ENCODE results near the gene USP36.

The USP36 gene

DNA sequence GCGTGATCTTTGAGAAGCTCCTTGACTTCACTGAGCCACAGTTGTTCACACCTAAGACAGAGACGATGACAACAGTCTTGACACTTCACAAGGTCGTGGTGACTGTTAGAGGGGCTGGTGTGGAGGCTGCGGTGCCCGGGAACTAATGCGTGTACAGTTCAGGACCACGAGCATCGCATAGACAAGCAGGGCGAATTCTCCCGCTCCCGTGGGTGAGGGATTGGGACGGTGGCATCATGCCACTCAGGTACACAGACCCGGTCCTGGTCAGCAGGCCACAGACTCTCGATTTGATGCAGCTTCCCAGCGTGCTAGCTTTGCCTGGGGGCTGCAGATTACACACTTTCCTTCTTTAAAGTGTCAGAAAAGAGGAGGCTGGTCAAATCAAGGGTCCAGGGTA lies 37.6 kb upstream of the USP36 start:
- TF ChIP-seq GATA2 (IDR thresholded peaks at IDR 0.05; ENCODE audit: low read depth, low read length) (no peak), GATA3 (IDR thresholded peaks at IDR 0.05; ENCODE audit: low read depth, low read length) (no peak)

DNA sequence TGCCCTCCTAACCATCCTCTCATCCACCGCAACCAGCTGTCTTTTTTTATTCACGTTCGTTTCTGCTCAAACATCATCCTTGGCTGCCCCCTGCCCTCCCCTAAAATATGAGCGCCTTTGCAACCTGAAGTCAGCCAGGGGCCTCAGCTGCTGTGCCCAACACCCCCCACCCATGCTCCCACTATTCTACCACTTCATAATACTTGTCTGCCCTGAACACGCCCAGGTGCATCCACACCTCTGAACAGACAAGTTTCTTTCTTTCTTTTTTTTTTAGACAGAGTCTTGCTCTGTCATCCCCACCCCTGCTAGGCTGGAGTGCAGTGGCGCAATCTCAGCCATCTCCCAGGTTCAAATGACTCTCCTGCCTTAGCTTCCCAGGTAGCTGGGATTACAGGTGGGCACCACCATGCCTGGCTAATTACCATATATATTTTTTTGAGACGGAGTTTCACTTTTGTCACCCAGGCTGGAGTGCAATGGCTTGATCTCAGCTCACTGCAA lies 35.5 kb upstream of the USP36 start:
- TF ChIP-seq GATA3 (IDR thresholded peaks at IDR 0.05; ENCODE audit: low read depth, low read length) (no peak), GATA2 (IDR thresholded peaks at IDR 0.05; ENCODE audit: low read depth, low read length) (no peak)

DNA sequence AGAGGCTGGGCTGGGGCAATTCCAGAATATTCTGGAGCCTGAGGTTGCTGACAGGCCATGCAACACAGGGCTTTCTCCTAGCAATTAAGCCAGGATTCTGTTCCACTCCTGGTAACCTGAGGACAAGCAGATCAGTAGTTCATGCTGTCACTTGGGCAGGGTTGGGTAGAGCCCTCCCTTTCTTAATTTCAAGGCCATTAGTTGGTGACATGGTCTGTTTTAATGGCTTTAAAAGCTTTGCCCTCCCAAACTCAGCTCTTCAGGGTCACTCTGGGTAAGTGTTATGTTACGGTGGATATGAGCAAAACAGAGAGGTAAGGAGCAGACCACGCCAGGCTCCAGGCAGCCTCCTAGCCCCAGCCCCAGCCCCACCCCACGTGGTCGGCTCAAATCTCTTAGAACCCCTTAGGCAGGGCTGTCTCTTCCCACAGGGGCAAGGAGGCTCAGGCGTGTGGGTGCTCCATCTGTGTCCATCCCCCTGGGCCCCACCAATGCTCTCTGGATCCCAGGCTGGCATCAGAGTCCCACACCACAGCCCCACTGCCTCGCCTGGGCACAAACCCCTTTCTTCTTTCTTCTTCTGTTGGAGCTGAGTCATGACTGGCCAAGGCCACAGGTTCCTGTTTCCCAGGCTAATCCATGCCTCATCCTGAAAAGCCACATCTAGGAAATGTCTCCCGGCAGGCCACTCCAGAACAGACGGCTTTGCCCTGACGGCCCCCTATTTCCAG lies 34.9 kb upstream of the USP36 start:
- TF ChIP-seq GATA3 (IDR thresholded peaks at IDR 0.05; ENCODE audit: low read depth, low read length) (no peak), GATA2 (IDR thresholded peaks at IDR 0.05; ENCODE audit: low read depth, low read length) (no peak)

DNA sequence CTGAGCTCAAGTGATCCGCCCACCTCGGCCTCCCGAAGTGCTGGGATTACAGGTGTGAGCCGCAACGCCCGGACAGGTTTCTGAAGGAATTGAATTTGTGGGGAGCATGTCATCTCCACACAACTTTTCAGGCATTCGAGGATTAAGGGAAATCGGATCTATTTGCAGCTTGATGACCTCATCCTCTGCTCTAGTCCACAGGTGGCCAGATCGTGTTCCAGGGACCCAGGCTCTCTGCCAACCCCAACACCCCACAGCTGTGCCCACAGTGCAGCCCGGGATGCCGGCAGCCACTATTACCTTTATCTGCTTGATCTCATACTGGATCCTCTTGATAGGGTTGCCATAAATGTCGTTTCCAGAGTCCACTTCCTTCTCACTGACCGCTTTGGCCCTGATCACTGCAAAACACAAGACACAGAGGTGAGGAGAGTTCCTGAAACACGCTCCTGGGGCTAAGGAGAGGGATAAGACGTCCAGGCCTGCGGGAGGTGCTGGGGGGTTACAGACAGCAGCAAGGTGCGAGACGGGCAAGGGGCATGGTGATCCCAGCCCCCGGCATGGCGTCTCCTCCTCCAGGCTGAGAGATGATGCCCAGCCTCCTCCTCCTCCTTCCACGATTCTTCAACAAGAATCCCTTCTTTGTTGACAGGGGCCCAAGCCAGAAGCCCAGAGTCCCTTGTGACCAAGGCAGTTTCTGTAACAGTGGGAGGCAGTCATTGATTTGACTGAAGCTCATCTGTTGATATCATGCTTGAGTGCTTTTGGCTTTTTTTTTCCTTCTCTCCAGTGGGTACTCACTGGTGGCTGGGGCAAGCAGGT lies 33.1 kb upstream of the USP36 start:
- TF ChIP-seq GATA2 (IDR thresholded peaks at IDR 0.05; ENCODE audit: low read depth, low read length) (peak; percentile 99), GATA3 (IDR thresholded peaks at IDR 0.05; ENCODE audit: low read depth, low read length) (no peak)

DNA sequence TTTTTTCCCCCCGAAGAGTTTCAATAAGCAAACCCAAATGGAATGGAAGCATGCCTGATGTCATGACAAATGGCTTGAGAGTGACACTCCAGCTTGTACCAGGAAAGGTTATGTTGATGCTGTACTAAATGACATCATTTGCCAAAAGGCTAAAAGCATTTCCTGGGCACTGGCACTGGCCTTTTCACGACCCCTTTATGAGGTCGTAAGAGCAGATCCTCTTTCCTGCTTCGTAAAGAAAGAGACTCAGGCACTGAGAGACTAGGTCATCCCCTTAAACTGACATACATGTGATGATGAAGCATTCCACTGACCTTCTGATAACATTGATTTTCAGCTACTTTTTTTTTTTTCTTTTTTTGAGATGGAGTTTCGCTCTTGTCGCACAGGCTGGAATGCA lies 31.9 kb upstream of the USP36 start:
- no peak for TF ChIP-seq GATA2 (IDR thresholded peaks at IDR 0.05; ENCODE audit: low read depth, low read length)
- TF ChIP-seq GATA3 (IDR thresholded peaks at IDR 0.05; ENCODE audit: low read depth, low read length), result no peak

DNA sequence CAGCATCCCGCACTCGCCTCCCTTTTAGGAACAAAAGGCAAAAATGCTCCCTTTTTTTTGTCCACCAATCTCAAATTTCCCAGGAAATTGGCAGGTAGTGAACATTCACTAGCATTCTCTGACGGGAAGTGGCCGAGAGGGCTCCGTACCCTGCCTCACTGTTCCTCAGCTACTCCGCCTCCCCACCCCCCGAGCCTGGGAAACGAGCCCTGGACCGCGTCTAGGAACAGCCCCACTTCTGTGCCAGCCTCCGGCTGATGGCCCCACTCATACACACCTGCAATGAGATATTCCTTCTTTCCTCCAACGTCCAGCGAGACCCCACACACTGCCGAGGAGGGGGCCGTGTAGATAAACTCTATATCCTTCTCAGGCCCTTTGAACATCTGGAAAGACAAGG lies 30.0 kb upstream of the USP36 start:
- TF ChIP-seq GATA3 (IDR thresholded peaks at IDR 0.05; ENCODE audit: low read depth, low read length), result no peak
- TF ChIP-seq GATA2 (IDR thresholded peaks at IDR 0.05; ENCODE audit: low read depth, low read length), result no peak

DNA sequence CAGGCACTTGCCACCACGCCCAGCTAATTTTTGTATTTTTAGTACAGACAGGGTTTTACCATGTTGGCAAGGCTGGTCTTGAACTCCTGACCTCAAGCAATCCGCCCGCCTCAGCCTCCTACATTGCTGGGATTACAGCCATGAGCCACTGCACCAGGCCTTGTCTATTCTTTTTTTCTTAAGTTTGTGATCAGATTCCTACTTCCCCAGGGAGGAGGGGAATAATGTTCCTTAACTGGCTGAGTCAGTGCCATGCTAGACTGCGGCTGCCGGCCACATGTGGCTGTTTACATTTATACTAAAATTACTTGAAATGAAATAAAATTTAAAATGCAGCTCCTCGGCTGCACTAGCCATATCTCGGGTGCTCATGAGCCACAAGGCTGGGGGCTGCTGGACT lies 27.8 kb upstream of the USP36 start:
- no peak for TF ChIP-seq GATA2 (IDR thresholded peaks at IDR 0.05; ENCODE audit: low read depth, low read length)

DNA sequence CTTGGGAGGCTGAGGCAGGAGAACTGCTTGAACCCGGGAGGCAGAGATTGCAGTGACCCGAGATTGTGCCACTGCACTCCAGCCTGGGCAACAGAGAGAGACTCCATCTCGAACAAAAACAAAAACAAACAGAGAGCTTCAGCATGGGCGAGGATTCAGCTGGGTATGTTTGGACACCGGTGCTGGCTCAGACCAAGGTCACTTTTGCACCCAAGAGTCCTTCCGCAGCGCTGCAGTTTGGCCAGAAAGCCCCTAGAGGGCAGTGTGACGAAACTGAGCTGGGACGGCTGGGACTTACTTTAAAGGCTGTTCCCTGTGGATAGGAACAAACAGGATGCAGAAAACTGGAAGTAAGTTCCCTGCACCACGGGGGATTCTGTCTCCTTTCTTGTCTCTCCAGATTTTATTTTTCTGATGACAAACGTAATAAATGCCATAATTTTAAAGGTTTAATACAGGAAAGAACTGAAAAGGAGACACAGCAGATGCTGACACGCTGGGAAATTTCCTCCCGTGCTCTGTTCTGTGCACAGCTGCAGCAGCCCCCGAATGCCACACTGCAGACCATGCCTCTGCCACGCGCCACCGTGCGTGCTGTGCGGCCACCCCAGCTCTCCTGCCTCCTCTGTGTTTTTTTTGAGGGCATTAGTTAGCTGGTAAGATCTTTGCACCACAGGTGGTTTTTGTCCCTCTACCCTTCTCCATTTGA lies 25.2 kb upstream of the USP36 start:
- TF ChIP-seq GATA2 (IDR thresholded peaks at IDR 0.05; ENCODE audit: low read depth, low read length) (no peak), GATA3 (IDR thresholded peaks at IDR 0.05; ENCODE audit: low read depth, low read length) (no peak)

DNA sequence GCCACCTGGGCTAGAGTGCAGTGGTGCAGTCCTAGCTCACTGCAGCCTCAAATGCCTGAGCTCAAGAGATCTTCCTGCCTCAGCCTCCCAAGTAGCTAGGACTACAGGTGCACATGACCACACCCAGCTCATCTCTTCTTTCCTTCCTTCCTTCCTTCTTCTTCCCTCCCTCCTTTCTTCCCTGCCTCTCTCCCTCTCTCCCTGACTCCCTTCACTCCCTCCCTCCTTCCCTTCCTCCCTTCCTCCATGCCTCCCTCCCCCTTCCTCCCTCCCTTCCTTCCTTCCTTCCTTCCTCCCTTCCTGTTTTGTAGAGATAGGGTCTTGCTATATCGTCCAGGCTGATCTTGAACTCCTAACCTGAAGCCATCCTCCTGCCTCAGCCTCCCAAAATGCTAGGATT lies 23.5 kb upstream of the USP36 start:
- no peak for TF ChIP-seq GATA2 (IDR thresholded peaks at IDR 0.05; ENCODE audit: low read depth, low read length)
- TF ChIP-seq GATA3 (IDR thresholded peaks at IDR 0.05; ENCODE audit: low read depth, low read length), result no peak

DNA sequence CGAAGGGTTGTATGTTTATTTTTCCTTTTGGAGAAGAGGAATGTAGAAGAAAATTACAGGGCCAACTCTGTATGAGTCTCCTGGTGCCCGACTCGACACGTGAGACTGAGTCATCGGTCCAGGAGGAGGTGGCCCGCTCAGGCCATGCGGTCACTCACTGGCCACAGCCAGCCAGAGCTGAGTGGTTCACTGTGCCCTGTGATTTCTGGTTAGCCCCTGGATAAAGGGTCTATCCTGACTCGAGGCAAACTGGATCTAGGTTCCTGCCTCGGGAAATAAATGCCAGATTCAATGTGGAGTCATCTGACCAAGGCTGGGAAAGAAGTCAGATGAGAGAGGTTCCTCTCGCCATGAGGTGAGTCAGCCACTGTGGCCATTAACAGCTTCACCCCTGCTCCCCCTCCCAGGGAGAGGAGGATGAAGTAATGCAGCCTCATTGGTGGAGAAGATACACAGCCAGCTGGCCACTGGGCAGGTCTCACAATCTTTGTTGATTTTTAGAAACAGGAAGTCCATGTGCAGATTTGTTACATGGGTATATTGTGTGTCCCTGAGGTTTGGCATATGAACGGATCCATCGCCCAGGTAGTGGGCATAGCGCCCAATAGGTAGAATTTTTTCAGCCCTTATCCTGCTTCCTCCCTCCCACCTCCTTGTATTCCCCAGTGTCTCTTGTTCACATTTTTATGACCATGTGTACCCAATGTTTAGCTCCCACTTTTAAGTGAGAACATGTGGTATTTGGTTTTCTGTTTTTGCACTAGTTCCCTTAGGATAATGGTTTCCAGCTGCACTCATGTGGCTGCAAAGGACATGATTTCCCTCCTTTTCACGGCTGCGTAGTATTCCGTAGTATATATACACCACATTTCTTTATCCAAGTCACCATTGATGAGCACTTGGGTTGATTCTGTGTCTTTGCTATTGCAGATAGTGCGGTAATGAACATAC lies 21.7 kb upstream of the USP36 start:
- TF ChIP-seq GATA2 (IDR thresholded peaks at IDR 0.05; ENCODE audit: low read depth, low read length) (no peak), GATA3 (IDR thresholded peaks at IDR 0.05; ENCODE audit: low read depth, low read length) (no peak)

DNA sequence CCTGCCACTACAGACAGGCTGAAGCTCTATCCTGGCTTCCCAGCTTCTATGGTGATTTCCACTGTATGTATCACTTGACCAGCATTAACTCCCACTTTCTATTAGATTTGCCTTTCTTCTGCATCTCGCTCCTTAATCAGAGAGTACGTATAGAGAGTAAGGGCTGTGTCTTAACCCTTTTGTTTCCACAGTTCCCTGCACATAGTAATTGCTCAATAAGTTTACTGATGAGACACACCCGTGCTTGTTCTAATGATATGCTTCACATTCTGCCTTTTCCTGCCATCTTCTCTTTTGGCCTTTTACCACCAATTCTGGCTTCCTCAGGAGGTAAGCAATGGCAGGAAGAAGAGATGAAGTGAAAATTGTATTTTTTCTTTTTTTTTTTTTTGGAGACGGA lies 20.6 kb upstream of the USP36 start:
- no peak for TF ChIP-seq GATA3 (IDR thresholded peaks at IDR 0.05; ENCODE audit: low read depth, low read length)
- no peak for TF ChIP-seq GATA2 (IDR thresholded peaks at IDR 0.05; ENCODE audit: low read depth, low read length)

DNA sequence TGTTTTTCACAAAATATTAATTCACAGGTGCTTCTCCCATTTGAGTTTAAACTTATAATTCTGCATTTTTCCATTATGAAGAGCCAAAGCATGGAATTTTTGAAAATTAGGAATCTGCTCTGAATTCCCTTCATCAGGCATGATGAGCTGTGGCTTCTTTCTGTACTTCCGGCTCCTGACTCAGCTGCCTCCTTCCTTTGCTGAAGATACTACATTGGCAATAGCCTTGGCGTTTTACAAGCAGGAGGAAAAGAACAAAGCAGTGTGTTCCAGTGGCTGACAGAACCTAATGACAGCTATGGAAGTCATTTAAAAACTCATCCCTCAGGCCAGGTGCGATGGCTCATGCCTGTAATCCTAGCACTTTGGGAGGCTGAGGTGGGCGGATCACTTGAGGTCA lies 18.4 kb upstream of the USP36 start:
- TF ChIP-seq GATA3 (IDR thresholded peaks at IDR 0.05; ENCODE audit: low read depth, low read length), result no peak
- TF ChIP-seq GATA2 (IDR thresholded peaks at IDR 0.05; ENCODE audit: low read depth, low read length), result no peak

DNA sequence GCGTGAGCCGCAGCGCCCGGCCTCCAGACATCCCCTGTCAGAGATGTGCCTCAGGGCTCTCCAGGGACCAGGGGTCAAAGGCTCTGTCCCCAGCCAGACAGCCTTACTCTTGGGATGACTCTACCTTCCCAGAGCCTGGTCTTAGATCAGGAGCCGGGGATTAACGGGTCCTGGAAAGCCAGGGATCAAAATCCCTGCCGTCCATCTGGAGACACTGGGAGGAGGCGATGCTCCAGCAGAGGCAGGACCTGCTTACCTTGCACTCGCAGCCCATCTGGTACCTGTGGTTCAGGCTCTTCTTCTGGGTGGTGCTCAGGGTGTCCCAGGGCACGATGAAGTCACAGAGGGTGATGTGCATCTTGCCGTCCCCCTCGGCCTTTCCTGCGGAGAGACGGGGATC lies 16.7 kb upstream of the USP36 start:
- TF ChIP-seq GATA3 (IDR thresholded peaks at IDR 0.05; ENCODE audit: low read depth, low read length), result no peak
- no peak for TF ChIP-seq GATA2 (IDR thresholded peaks at IDR 0.05; ENCODE audit: low read depth, low read length)

Measured in SH-SY5Y (cell line).